Fibroblast of the aortic adventitia (primary cell): ENCODE results near the gene PUSL1. TPM values are rescaled to one million over a fixed set of nuclear protein-coding genes. Genes with fewer than 3 reads are reported as not detected.

ENCODE experiments used
- DNase-seq: peaks from one replicate; pipeline ENCODE4 v3.0.0-alpha.2; 2010; ENCODE audit warnings: low read depth
- H3K4me3 ChIP-seq: 2 replicates; pipeline ENCODE4 v1.5.1; 2011; ENCODE audit warnings: low read depth, mild to moderate bottlenecking, control low read depth, low read length, moderate library complexity
- total RNA-seq: library from RNA; depleted of rRNA; stranded (reverse); fragments of >200 nt; gene quantifications from 2 replicates; pipeline ENCODE4 v1.2.3, GENCODE V29; 2012; ENCODE audit warnings: low replicate concordance
- TF ChIP-seq, protein P1 (sequence below): IDR thresholded peaks from 2 replicates; pipeline ENCODE4 v1.5.1; 2011; ENCODE audit warnings: mild to moderate bottlenecking, low read length, control low read depth, inconsistent platforms; ENCODE audit not compliant: insufficient read depth

PUSL1 gene
- total RNA-seq, 1 donor: 25.9 TPM

DNA sequence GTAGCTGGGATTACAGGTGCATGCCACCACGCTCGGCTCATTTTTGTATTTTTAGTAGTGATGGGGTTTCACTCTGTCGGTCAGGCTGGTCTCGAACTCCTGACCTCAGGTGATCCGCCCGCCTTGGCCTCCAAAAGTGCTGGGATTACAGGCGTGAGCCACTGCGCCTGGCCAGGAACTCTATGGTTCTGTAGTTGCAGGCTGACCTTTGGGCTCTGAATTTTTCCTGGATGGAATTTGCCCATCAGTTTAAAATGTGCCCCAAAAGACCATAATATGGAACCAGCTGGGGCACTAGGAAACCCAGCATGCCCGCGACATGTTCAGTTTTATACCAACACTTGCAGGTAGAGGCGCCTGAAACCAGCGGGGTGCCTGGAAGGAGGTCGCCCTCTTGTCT lies 29.8 kb upstream of the PUSL1 start:
- TF ChIP-seq, protein P1, sequence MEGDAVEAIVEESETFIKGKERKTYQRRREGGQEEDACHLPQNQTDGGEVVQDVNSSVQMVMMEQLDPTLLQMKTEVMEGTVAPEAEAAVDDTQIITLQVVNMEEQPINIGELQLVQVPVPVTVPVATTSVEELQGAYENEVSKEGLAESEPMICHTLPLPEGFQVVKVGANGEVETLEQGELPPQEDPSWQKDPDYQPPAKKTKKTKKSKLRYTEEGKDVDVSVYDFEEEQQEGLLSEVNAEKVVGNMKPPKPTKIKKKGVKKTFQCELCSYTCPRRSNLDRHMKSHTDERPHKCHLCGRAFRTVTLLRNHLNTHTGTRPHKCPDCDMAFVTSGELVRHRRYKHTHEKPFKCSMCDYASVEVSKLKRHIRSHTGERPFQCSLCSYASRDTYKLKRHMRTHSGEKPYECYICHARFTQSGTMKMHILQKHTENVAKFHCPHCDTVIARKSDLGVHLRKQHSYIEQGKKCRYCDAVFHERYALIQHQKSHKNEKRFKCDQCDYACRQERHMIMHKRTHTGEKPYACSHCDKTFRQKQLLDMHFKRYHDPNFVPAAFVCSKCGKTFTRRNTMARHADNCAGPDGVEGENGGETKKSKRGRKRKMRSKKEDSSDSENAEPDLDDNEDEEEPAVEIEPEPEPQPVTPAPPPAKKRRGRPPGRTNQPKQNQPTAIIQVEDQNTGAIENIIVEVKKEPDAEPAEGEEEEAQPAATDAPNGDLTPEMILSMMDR: no peak
- no peak overlapping the region for H3K4me3 ChIP-seq
- no peak for DNase-seq

DNA sequence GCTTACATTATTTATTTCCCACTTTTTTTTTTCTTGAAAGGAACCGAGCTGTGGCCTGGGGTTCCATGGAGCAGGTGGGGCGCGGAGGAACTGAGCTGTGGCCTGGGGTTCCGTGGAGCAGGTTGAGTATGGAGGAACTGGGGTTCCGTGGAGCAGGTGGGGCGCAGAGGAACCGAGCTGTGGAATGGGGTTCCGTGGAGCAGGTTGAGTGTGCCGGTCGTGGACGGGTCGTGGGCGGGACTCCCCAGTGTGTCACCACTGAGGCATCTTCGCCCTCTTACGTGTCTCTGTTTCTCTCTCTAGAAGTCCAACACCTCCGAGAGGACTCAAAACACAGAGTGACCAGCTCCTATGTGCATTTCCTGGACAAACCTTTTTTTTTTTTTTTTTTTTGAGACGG lies 29.4 kb upstream of the PUSL1 start:
- no peak for DNase-seq
- TF ChIP-seq, protein P1: no peak
- H3K4me3 ChIP-seq: no peak overlapping the region

DNA sequence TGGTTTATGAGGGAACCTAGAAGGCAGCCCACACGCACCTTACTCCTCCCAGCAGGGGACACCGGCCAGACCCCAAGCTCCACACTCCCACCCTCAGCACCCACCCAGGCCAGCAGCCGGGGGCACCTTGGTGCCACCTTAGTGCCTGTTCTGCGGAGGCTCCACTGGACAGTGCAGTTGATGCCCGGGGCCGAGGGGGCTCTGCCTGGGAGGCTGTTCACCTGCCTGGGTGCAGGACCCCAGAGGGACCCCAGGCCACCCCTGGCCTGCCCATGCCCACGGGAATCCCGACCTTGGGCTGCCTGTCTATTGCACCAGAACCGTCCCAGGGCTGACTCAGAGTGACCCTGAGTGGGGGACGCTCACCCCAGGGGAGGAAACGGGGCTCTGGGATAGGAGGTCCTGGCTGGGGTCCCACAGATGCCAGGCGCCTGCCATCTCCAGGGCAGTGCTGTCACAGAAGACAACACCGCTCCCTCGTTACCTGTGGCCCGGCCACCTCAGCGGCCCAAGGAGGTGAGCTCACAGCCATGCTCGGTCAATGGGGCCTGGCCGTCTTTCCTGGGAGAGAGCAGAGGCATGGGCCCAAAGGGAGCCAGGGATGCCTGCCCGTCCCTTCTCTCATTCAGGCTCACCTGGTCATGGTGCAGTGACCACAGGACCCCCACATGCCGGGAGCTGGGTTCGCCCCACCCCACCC lies 27.5 kb upstream of the PUSL1 start:
- DNase-seq: no peak
- H3K4me3 ChIP-seq: no peak overlapping the region
- TF ChIP-seq, protein P1: no peak

DNA sequence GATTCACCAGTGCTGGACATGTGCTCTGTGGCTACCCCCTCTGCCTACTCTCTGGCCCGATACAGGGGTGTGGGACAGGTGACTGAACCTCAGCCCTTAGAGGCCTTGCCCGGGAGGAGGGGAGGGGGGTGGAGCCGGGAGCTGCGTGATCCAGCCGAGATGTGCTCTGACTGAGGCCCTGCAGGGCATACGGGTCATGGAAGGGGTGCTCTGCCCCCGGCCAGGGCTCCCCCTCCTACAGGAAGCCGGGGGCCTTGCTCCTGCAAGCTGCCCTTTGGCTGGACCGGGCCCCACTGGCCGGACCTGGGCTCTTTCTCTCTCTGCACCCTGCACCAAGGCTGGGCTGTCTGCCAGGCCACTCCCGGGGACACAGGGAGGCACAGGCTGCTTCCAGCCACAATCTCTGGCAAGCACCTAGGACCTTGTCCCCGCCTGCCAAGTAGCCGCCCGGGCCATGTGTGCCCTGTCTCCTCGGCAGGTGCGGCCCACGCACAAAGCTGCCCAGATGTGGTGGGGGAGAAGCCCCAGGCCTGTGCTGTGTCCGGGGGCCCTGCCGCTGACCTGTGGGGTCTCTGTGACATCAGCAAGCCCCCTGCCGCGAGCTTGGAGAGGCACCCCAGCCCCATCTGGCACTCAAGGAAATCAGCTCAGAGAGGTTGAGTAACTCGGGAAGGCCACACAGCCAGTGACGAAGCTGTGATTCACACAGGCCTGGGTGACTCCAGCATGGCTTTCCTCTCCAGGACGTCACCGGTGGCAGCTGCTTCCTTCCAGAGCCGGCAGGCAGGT lies 26.7 kb upstream of the PUSL1 start:
- peak; percentile 41 for DNase-seq
- H3K4me3 ChIP-seq: no peak overlapping the region
- TF ChIP-seq, protein P1: no peak

DNA sequence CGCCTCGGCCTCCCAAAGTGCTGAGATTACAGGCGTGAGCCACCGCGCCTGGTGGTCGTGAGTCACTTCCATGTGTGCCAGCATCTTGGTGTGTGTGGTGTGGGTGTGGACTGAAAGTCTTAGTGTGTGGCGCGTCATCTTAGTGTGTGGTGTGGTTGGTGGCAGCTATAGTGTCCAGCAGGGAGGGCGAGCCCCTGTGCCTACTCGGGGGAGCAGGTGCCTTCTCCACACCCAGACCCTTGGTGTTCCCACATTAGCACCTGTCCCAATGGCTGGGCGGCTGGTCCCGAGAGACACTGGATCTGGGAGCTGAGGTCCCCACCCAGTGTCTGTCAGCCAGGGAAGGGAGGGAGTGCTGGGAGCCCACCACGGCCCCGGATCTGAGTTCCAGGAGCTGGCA lies 25.4 kb upstream of the PUSL1 start:
- TF ChIP-seq, protein P1: no peak
- no peak overlapping the region for H3K4me3 ChIP-seq
- no peak for DNase-seq

DNA sequence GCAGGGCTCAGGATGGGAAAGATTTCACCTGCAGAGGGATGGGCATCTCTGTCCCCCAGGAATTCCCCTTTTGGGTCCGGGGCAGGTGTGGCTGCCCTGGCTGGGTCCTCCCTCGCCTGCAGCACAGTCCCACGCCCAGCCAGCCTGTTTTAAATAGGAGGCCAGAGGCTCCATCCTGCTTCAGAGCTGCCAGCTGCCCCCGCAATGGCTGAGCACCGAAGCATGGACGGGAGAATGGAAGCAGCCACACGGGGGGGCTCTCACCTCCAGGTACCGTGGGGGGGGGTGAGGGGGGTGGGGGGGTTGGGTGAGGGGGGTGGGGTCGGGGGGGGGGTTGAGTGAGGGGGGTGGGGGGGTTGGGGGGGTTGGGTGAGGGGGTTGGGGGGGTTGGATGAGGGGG lies 24.6 kb upstream of the PUSL1 start:
- no peak overlapping the region for H3K4me3 ChIP-seq
- TF ChIP-seq, protein P1: no peak
- no peak for DNase-seq
